ENCODE measurements around the gene ZNF280D.

GRCh38 chr15:56741541-56741940 is 8.2 kb upstream of the ZNF280D start:
- no peak for TF ChIP-seq CTCF (IDR thresholded peaks at IDR 0.05; ENCODE audit: borderline replicate concordance, extremely low read depth, low read length, poor library complexity, severe bottlenecking)
- TF ChIP-seq EZH2 (IDR thresholded peaks at IDR 0.05; ENCODE audit: borderline replicate concordance, low read depth, low read length, severe bottlenecking), result no peak

All from DND-41 (cell line).